ENCODE results near the gene TMEM163.
"Not testable (repeated sequence)": the region's sequence is repeated elsewhere in the genome, so short reads cannot be mapped to it uniquely, and the experiment has no call there.

Gene TMEM163

DNA sequence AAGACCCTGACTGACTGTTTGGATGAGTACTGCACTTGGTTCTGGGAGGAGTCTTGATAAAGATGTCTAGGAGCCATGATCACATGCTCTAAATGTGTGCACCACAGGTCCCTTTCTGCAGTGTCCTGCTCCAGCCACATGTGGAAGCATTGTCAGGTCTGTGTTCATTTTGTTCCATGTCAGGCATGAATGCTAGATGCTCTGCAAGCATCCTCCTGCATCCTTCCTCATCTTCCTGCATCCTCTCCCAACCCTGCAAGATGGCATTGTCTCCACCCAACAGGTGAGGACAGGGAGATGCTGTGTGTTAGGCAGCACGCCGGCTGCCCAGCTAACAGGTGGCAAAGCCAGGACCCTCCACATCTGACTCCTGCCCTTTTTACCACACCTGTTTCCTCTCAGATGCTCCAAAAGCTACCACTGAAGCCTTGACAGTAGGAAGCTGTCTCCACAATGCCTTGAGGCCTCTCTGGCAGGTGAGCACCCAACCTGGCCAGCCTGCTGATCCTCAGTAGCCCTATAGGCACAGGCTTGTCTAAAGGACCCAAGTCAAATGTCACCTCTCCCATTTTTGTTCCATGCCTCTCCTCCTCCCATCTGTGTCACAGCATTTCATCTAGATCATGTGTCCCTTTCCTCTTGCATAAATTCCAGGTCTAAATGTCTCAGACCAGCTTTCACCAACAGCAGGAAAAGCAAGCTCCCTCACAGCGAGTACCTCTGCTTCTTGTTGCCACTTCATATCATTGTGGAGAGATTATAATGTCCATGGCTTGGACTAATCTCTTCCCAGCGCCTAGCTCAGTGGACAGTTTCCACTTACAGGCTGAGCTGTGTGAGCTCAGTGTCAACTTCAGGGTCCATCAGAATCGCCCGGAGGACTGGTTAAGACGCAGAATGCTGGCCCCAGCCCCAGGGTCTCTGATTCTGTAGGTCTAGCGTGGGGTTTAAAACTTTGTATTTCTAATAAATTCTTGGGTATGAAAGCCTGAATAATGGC lies 55.0 kb downstream of the TMEM163 start:
- DNase-seq (ENCODE audit: low spot score), result no peak

DNA sequence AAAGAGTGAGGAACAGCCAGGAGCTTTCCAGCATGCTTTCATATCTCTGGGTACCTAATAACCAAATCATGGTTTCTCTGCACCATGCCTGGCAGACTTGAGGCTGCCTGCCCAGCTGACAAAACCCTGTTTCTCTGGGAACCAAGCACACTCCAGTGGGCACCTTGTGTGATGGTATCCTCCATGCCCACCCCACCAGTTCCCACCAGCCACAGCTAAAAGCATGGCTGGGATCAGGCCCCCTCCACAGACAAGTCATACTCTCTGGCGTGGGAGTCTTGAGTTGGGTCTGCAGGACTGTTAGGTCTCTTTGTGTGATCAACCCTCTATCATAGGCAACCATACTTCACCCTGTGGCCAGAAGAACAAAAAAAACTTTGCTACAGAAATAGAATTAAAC lies 56.0 kb downstream of the TMEM163 start:
- DNase-seq (ENCODE audit: low spot score), result no peak

DNA sequence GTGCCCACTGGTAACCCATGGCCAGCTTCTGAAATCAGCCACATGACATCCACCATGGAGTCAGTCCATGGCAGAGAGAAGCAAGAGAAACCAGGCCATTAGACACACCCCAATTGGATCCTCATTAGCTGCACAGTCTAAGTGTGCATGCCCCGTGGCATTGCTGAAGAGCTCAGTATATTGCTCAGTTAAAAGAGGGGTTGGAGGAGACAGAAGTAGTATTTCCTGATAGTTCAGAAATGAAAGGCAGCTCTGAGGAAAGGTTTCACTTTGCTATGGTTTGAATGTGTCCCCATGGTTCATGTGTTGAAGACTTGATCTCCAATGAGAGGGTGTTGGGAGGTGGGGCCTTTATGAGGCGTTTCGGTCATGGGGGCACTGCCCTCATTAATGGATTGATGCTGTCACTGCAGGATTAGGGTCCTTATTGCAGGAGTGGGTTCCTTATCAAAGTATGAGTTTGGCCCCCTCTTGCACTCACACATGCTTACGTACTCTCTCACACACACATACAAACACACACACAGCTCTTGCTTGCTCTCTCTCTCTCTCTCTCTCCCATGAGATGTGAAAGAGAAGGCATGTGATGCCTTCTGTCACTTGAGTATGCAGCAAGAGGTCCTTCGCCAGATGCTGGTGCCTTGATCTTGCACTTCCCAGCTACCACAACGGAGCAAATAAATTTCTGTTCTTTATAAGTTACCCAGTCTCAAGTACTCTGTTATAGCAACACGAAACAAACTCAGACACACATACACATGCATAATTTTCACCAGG lies 58.0 kb downstream of the TMEM163 start:
- no peak for DNase-seq (ENCODE audit: low spot score)

DNA sequence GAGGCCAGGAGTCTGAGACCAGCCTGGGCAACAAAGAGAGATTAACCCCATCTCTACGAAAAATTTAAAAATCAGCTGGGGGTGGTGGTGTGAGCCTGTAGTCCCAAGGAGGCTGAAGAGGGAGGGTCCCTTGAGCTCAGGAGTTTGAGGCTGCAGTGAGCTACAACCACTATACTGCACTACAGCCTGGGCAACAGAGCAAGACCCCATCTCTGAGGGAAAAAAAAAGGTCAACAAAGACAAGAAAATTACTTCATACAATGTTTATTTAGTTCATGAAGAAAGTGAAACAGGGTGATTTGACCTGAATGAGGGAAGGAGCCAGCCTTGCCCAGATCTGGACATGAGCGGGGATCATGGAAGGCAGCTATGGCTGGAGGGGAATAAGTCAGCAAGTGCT lies 59.1 kb downstream of the TMEM163 start:
- DNase-seq (ENCODE audit: low spot score), result no peak

DNA sequence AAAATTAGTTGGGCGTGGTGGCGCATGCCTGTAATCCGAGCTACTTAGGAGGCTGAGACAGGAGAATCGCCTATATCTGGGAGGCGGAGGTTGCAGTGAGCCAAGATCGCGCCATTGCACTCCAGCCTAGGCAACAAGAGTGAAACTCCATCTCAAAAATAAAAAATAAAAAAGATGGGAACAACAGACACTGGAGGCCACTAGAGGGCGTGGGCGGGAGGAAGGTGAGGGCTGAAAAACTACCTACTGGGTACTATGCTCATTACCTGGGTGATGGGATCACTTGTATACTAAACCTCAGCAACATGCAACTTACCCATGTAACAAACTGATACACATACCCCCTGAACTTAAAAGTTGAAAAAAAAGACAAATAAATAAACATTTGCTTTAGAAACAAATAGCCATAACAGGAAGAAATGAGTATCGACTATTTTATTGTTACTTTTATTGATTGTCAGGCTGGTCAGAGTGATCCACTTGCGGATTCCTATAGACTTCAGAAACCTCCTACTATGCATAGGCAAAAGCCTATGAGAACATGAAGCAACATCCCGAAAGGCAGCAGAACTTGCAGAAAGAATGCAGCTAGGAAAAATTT lies 61.0 kb downstream of the TMEM163 start:
- DNase-seq (ENCODE audit: low spot score), result no peak

DNA sequence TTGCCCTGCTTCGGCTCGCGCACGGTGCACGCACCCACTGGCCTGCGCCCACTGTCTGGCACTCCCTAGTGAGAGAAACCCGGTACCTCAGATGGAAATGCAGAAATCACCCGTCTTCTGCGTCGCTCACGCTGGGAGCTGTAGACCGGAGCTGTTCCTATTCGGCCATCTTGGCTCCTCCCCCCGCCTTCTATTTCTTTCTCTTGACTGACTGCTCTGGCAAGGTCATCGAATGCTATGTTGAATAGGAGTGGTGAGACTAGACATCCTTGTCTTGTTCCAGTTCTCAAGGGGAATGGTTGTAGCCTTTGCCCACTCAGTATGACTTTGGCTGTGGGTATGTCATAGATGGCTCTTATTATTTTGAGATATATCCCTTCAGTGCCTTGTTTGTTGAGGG lies 62.4 kb downstream of the TMEM163 start:
- DNase-seq (ENCODE audit: low spot score), result not testable (repeated sequence)

DNA sequence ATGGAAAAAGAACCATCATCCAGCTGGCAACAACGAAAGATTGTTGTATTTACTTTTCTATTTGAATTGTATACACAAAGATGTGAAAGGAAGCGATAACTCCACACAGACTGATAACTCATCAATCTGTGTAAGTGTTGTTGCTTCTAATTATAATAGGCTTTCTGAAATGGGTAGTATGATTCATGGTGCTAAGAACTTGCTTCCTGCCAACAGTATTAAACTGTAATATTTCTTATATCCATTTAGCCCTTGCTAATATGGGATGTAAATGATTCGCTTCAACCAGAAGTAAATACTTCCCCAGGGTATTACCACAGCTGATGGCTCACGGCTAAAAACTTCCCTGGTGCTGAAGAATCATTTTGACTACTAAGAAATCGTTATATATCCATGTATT lies 70.2 kb downstream of the TMEM163 start:
- no peak for DNase-seq (ENCODE audit: low spot score)

DNA sequence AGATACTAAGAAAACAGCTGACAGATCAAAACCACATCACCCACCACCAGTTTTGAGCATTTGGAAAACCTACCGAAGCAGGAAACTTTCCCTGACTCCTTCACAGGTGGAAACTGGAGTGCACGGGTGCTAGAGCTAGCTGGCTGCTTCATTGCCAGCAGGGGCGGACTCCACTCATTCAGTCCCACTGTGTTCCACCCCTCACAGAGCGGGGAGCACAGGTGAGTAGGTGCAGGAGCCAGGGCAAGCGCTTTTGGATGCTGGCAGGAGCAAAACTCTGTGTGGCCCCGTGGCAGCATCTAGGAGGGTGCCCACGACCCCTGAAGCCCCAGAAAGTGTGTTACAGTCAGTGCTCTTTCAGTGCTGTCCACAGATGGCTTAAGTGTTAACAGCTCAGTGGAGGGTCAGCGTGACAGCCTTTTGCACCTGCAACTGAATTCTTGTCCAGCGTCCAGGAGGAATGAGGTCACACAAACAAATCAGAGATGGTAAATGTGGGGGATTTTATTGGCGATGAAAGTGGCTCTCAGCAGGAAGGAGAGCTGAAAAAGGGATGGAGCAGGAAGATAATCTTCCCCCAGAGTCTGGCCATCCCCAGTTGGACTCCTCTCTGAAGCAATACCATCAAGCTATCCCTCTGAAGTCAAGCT lies 71.1 kb downstream of the TMEM163 start:
- no peak for DNase-seq (ENCODE audit: low spot score)

DNA sequence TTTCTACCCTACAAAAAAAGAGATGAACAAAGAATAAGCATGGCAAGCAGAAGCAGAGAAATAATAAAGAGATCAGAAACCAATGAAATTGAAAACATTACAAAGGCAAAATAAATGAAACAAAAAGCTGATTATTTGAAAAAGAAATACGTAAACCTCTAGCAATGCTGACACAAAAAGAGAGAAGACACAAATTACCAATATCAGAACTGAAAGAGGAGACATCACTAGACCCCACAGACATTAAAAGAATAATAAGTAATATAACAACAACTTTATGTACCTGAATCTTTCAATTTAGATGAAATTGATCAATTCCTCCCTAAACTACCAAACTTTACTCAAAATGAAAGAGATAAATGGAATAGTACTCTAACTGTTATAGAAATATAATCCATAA lies 75.9 kb downstream of the TMEM163 start:
- DNase-seq (ENCODE audit: low spot score), result no peak

DNA sequence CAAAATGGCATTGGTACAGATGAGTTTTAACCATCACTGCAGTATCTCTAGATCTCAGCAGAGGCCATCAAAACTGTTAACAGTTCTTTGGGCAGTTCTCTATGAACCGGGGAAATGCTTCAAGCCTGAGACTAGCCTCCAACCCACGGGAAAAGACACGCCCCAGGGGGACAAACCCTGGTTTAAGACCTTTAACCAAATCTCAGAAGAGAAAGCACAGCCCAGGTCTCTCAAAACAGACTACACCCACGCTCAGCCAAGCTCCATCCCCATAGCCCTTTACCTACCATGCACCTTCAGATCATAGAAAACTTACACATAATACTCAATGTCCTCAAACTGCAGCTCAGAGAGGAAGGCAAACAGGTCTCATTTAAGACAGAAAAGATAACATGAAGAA lies 78.3 kb downstream of the TMEM163 start:
- no peak for DNase-seq (ENCODE audit: low spot score)

DNA sequence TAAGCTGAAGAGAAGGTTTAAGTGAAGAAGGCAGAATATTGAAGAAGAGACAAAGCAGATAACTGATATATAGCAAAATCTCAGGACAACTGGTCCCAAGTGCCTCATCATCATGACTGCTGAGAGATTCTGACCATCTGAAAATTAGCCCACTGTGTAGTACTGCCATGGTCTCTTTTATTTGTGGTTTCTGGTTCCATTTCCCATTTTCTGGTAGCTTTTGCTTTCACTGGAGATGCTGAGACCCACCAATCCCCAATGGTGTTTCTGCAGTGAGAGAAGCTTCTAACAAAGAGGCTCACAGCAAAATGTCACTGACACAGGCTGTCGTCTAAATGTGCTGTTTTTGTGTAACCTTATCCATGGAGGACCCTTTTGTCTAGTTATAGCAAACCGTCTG lies 79.5 kb downstream of the TMEM163 start:
- DNase-seq (ENCODE audit: low spot score), result no peak

DNA sequence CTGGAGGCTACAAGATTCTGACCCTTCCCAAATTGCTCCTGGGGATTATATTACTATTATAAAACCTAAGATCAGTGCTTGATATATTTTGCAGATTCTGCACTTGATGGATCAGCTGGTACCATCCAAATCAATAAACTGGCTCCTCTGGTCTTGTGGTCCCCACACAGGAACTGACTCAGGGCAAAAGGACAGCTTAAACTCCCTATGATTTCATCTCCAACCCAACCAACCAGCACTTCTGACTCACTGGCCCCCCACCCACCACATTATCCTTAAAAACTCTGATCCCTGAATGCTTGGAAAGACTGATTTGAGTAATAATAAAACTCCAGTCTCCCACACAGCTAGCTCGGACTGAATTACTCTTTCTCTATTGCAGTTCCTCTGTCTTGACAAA lies 82.1 kb downstream of the TMEM163 start:
- DNase-seq (ENCODE audit: low spot score), result no peak

DNA sequence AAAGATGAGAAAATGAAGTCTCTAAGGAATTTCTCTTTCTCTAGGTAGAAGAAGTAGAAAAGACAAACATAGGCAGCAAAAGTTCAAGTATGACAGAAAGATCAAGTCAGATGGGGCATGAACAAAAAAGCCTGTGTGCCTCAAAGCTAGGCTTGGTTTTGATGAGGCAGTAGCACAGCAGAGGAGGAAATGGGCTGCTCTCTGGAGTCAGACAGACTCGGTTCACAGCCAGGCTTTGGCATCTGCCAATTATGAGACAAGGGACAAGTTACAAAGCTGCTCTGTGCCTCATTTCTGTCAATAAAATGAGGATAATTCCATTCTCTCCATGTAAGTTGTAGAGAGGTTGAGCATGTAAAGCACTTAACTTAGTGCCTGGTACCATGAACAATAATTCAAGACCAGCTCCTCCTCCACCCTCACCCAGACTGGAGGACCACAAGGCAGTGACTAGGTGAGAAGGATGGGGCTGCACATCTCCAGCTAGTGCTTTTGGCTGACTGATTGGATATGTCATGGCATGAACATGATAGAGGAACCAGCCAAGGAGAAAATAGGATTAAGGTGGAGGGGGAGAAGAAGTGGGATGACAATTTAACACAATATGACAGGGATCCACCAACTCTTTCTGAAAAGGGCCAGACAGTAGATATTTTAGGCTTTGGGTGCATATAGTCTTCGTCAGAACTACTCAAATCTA lies 84.6 kb downstream of the TMEM163 start:
- no peak for DNase-seq (ENCODE audit: low spot score)

DNA sequence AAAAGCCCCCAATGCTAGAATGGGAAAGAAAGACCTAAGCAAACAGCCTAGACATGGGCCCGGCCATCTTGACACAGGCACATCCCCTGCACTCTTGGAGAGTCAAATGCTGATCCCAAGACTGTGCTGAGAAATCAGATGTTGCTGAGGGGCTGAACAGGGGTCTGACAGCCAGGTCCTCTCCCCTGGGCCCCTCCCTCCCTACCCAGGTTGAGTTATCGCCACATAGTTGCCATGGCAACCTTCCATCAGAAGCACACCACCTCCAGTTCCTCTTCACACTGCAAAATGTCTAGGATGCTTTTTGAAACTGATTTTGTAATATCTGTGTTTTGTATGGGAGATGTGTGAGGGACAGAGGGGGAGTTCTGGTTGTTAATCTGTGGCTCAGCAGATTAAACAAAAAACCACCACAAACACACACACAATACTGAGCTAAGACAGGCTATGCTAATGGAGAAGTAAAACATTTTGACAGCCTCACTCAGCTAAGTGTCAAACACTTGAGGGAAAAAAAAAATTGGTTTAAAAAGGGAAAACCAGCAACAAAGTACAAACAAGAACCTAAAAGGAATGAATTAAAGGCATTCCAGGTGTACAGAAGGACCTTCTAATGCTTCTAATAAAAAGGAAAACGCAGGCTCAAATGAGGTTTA lies 88.2 kb downstream of the TMEM163 start:
- DNase-seq (ENCODE audit: low spot score), result no peak

DNA sequence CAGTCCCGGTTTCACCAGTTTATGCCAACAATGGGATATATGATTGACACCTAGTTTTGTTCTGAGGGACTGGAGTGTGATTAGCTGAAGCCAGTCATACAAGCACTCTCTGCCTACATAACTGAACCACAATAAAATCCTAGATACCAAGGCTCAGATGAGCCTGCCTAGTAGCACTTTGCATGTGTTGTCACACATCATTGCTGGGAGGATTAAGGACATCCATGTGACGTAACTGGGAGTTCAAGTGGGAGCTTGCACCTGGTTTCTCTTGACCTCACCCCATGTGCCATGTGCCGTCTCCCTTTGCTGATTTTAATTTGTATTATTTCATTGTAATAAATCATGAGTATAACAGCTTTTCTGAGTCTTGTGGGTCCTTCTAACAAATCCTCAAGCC lies 90.3 kb downstream of the TMEM163 start:
- no peak for DNase-seq (ENCODE audit: low spot score)

DNA sequence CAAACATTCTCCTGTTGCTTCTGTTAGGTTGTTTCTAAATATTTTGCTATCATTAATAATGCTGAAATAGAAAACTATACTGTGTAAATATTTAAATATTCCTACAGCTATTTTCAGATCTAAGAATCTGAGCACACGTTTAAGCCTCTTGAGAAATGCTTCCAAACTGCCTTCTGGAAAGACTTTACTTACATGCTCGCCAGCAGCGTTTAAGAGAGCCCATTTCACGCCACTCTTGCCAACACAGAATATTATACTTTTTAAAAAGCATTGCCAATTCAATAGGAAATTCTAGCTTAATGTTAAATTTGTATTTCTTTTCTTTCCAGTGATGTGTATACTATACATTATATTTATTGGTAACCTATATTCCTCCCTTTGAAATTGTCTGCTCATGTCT lies 92.0 kb downstream of the TMEM163 start:
- no peak for DNase-seq (ENCODE audit: low spot score)

DNA sequence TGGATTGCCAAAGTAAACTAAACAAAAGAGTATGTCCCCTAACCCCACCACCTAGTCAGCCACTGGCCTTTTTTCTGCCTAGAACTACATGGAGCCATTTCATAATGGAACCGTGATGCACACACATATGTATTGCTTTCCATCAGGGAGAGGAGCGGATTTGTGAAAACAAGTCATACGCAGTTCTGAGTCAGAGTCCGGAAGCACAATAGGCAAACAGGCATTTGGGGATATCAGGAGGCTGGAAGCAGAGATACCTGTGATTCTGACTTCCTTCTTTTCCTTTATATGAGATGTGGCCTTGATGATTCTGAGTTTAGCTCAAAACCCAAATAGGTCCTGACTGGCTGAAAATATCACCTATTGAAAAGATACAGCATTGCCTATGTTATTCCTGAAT lies 93.5 kb downstream of the TMEM163 start:
- DNase-seq (ENCODE audit: low spot score), result no peak

DNA sequence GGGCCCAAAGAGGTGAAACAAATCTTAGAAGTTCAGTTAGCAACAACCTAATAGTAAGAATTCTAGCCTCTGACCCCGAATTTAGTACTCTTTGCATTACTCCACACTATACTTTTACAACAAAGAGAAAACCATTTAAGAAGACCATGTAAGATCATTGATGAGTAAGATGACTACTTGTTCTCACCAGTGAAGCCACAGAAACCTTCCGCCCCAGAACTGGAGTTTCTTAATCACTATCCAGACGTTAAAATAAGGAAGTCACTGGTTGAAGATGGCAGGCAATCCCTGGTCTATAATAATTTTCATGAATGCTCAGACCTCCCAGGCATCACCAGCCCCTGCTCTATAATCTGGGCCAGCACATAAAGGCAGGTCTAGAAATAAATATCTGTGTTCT lies 95.0 kb downstream of the TMEM163 start:
- DNase-seq (ENCODE audit: low spot score), result no peak

DNA sequence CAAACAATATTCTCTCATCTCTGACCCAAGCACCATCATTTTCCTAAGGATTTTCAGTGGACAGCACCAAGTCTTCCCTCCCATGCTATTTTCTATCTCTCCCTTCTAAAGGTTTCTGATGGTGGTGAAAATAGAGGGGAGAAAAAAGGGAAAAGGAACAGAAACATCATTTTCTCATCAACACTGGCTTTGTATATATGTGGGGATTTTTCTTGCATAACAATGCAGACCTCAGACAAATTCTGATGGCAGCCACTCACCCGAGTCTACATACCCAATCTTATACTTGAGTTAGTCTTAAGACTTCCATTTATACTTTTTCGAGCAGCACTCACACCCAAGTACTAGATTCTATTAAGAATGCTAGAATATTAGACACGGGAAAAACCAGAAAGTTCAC lies 95.8 kb downstream of the TMEM163 start:
- DNase-seq (ENCODE audit: low spot score), result no peak

DNA sequence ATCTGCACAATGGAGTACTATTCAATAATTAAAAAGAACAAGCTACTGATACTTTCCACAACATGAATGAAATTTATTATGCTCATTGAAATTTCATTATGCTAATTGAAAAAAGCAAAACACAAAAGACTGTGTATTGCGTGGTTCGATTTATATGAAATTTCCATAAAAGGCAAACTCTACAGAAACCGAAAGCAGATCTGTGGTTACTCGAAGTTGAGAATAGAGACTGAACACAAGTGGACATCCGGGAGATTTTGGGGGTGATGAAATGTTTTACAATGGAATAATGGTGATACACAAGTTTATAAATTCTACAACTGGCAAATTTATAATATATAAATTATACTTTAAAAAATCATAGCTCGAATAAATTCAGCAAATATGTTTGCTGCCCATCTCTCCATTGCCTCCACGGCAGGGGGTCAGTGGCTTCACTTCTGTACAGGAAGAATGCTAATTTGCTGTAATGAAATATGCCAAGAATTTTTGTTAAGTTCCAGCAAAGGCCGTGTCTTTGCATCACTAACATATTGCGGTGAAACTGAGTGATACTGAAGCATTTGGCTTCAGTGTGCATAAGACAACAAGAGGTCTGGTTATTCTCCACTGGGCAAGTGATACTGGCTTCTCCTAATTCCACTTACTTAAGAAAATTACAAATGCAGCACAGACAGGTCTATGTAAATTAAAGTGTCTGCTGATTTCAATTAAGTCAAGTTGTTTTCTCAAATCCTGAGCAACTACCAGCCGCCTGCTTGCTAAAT lies 96.7 kb downstream of the TMEM163 start:
- peak; percentile 11 for DNase-seq (ENCODE audit: low spot score)
